DMS79 (cell line): Measurements from ENCODE around the gene MIEF1.

Experiments used
- DNase-seq: peaks from one replicate; lab custom pipeline; 2025; lab: John Stamatoyannopoulos, UW

Gene MIEF1

GRCh38 chr22:39528681-39529486, 26.8 kb downstream of the MIEF1 start:
- DNase-seq: peak; percentile 77

GRCh38 chr22:39529487-39529851, 27.4 kb downstream of the MIEF1 start:
- no peak for DNase-seq

DNA sequence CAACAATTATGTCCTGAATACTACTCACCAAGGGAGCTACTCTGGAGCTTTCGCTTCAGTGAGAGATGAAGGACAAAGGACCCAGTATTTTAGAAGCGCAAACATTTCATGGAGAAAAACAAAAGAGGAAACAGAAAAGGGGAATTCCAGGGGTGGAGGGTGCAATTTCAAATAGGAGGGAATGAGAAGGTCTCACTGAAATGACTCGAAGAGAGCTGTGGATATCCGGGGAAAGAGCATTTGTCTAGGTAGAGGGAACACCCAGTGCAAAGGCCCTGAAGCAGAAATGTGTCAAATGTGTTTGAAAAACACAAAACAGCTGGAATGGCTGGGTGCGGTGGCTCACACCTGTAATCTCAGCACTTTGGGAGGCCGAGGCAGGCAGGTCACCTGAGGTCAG, 28.0 kb downstream of the MIEF1 start:
- DNase-seq: no peak

DNA sequence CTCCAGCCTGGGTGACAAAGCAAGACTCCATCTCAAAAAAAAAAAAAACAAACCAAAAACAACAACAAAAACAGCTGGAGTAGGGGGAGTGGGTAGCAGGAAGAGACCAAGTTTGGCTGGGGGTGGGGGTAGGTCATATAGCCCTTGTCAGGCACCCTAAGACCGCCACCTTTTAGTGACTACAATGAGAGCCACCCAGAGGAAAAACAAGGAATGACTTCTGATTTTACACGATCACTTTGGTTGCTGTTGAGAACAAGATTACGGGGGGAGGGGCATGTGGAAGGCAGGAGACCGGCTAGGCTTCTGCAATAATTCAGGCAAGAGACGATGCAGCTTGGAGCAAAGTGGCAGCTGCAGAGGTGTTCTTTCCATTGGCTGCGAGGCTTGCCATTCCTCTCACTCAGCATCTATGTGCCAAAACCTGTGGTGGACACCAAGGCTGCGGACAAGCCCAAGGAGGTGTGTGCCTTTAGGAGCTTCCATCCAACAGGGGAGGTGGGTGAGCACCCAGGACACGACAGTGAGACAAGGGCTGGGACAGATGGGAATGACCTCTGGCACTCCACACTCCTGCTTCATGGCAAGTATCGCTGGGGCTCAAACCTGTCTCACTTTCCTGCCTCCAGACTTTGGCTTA, 28.7 kb downstream of the MIEF1 start:
- no peak for DNase-seq

GRCh38 chr22:39532215-39533073, 30.4 kb downstream of the MIEF1 start, which contains the start of gene RPS19BP1:
Gene RPS19BP1, minus strand, starts transcription at chr22:39532748. Its CDS starts 10 bp downstream, at chr22:39532738.
- DNase-seq: peak; percentile 95

DNA sequence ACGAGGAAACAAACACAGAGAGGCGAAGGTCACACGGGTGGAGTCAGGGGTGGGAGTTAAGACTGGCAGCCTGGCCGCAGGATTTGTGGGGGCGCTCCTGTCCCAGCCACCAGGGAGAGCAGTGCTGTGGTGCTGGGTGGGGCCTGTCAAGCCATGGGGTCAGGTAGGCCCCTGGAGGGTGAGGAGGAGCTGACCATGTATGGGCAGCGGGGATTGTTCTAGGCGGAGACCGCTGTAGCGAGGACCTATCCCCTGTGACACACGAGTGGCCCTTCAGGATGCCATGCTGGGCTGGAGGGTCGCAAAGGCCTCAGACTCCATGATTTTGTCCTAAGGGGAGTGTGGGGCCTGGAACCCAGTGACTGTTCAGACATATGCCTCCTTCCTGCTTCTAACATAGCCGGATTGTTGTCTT, 32.0 kb downstream of the MIEF1 start:
- no peak for DNase-seq

DNA sequence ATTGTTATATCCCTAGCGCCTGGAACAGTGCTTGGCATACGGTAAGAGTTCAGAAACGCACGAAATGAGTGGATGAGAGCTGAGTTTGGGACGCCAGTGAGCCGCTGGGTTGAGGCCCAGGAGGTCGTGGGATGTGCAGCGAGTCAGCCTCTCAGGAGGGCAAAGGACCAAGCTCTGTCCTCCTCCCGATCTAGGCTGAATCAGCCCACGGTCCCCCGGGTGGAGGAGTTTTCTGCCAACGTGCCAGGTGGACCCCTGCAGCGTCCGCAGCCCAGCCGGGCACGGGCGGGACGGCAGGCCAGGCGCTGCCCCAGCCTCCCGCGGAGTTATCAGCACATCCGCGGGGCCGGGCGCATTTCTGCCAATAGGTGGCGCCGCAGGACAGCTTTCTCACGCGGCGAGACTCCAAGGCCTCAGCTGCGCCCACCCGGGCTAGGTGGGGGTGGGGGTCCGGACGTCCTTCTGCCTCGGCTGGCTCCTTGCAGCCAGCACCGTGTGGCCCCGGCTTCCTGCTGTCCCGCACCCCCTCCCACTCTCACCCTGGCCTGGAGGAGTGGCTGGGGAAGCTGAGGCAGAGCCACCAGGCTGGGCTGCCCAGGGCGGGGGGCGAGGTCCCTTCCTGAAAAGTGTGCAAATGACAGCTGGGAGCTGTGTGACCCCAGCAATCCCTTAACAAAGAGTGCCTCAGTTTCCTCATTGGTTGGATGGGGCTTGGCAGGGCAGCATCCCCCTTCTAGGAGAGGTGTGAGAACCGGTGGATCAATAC, 32.7 kb downstream of the MIEF1 start:
- DNase-seq: peak; percentile 12

DNA sequence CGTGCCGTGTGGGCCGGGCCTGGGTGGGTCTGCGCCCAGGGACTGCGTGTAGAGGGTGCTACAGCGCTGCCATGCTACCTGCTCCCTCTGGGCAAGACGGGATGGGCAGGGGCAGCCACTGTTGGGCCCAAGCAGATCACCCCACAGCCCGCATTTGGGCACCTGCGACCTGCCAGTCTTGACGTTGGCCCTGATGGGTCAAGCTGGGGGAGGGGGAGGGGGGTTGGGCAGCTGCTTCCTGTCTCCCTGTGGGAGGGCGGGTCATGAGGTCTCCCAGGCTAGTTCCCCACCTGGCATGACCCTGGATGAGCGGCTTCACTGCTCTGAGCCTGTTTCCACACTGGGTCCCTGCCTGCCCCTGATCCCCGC, 33.3 kb downstream of the MIEF1 start:
- DNase-seq: no peak

- no peak for DNase-seq
These were observed 33.9 kb downstream of the MIEF1 start for GRCh38 chr22:39535831-39536449.

GRCh38 chr22:39536711-39537110, 34.6 kb downstream of the MIEF1 start:
- no peak for DNase-seq

- no peak for DNase-seq
These were observed 35.9 kb downstream of the MIEF1 start for GRCh38 chr22:39537975-39538374.

- no peak for DNase-seq
These were observed 41.0 kb downstream of the MIEF1 start for GRCh38 chr22:39543095-39543494.

GRCh38 chr22:39545386-39546365, 43.6 kb downstream of the MIEF1 start:
- DNase-seq: no peak

DNA sequence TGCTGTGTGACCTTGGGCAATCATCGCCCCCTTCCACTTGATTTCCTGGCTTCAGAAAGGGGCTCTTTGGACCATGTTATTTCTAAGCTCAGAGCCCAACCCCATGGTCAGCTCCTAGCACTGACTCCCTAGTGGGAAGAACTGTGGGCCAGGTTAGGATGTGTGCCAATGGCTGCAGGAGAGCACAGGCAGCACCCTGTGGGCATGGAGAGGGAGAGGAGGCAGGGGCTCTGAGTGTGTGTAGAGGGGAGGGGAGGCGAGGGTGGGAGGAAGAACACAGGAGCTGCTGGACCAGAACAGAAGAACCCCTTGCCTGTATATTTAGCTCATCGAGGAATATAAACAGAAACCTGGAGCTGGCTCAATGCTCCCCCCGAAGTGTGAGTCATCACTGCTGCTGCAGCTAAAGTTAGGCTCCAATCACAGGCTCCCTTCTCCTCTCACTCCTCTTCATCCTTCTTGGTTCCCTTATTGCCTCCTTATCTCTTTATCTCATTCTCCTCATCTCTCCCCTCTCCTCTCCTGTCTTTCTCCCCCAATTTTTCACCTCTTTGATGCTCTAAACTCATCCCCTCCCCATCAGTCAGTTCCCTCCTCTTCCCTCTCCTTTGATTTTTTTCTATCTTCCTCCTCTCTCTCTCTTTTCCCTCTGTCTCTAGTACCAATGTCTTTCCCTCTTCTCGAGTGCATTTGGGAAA, 44.9 kb downstream of the MIEF1 start:
- DNase-seq: no peak

DNA sequence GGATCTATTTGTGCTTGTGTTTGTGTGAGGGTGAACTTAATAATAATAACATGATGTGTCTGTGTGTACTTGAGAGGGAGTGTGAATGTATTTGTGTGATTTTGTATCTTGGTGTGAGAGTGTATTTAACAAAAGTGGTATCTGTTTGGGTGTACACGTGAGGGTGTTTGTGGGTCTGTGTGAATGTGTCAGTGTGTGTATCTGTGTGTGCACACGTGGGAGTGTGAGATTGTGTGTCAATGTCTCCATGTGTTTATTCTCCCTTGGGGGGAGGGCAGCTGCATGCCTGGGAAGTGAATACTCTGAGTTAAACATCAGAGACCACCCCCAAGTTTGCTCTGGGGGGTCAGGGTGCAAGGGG, 45.5 kb downstream of the MIEF1 start:
- no peak for DNase-seq

DNA sequence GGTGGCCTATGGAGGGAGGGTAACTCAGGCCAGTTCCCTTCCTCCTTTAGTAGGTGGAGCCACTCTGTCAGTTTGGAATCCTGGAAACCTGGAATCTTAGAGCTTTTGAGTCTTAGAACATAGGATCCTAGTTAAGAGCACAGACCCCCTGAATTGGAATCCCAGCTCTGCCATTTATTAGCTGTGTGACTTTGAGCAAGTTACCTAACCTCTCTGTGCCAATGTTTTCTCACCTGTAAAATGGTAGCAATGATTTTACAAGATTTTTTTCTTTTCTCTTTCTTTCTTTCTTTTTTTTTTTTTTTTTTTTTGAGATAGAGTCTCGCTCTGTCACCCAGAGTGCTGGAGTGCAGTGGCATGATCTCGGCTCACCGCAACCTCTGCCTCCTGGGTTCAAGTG, 51.3 kb downstream of the MIEF1 start:
- no peak for DNase-seq

GRCh38 chr22:39554151-39554550, 52.1 kb downstream of the MIEF1 start:
- no peak for DNase-seq

GRCh38 chr22:39556970-39557841, 55.1 kb downstream of the MIEF1 start:
- DNase-seq: no peak

DNA sequence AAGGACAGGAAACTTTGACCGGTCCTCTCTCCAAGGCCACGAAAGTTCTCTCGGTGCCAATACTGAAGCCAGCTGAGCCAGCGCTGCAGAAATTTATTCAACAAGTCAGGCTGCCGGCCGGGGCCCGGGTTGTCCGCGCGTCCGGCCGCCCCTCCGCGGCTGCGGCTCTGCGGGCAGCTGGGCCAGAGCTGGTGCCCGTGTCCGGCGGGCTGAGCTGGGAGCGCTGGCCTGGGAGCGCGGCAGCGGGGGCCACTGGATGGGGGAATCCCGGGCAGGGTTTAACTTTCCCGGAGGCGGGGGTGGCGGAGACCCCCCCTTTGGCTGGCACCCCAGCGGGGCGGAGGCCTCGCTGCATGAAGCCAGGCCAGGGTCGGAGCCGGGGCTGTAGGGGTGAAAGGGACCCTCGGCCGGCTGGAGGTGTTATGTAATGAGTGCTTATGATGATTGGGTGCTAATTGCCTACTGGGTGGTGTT, 56.2 kb downstream of the MIEF1 start:
- DNase-seq: no peak
